HK-2 (cell line): Measurements from ENCODE around the gene OR6C75.
"Not testable (repeated sequence)": the region's sequence is repeated elsewhere in the genome, so short reads cannot be mapped to it uniquely, and the experiment has no call there.

ENCODE experiments used
- DNase-seq: peaks from one replicate; pipeline ENCODE4 v3.0.0-alpha.2; 2018; ENCODE audit not compliant: unreplicated experiment

Gene OR6C75

DNA sequence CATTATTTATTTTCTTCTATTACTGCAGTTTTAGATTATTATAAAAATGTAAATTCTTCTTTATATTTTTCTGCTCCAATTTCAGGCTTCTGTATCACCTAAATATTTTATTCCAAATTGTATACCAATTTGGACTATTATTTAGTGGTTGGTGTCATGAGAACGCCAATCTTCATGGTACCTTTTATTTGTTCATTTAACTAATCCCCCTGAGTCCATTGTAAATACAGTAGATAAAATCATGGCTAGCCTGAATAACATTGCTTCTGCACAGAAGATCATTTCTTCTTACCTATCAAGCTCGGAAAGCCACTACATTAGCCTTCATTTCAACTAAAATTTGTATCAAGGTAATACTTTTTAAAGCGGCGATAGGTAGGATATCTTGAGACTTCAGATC is at the start of gene OR6C75:
OR6C75 (plus strand) TSS at position 301 of the 400 bp plus-strand sequence. CDS start 2,136 bp downstream, outside the sequence.
- DNase-seq, result no peak

GRCh38 chr12:55314043-55314442 is 48.7 kb upstream of the OR6C75 start, which contains the start of gene OR6C1:
Gene OR6C1, plus strand, starts transcription at chr12:55314343. Its CDS starts 6,257 bp downstream, at chr12:55320600.
- no peak for DNase-seq

DNA sequence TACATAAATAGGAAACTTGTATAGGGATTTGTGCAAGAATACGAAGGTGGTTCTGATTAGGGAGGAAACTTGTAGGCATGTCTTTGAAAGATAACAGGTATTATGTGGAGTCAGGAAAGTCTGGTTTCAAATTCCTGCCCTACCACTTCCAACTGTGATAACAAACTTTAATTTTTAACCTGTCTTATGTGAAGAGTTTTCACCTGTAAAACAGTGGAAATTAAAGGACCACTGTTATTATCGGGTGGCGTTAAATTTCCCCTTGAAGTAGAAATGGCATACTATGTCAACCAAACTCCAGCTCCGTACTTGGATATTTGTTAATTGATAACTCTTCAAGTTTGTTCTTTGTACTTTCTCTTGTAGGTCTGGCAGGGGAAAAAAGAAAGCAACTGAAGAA is 42.6 kb upstream of the OR6C75 start:
- DNase-seq, result no peak

GRCh38 chr12:55325801-55326200 is 37.0 kb upstream of the OR6C75 start:
- not testable (repeated sequence) for DNase-seq

DNA sequence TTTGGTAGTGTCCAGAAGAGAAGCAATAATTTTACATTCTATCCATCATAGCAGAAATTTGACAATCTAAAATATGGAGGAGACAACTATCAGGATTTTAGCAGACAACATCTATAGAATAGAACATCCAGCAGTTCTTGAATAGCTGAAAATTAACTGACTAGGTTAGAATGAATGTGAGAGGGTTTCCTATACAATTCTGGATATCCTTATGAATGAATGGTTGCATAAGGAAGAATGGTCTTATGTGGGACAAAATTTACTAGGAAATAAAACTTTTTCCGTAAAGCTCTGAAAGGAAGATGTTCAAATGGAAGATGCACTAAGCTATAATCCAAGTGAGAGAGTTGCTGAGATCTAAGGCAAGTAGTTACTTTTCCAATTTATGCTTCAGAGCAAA is 32.3 kb upstream of the OR6C75 start, which contains the start of gene OR6C3:
OR6C3 (plus strand) TSS at position 301 of the 400 bp plus-strand sequence. CDS start 955 bp downstream, outside the sequence.
- DNase-seq, result no peak

DNA sequence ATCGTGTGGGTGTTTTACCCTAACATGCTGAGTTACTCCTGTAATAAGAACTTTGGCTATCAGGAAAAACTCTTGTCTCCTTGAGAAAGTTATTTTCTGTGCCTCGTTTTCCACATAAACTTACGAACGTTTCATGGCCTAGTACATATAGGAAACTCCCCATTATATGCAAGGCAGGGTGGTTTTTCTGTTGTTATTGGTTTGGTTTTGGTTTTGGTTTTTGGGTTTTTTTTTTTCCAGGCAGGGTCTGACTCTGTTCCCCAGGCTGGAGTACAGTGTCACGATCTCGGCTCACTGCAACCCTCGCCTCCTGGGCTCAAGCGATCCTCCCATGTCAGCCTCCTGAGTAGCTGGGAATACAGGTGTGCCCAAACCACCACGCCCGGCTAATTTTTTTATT is 26.8 kb upstream of the OR6C75 start:
- DNase-seq, result no peak

- DNase-seq, result not testable (repeated sequence)
These were observed 7.4 kb upstream of the OR6C75 start for GRCh38 chr12:55355338-55355737.

DNA sequence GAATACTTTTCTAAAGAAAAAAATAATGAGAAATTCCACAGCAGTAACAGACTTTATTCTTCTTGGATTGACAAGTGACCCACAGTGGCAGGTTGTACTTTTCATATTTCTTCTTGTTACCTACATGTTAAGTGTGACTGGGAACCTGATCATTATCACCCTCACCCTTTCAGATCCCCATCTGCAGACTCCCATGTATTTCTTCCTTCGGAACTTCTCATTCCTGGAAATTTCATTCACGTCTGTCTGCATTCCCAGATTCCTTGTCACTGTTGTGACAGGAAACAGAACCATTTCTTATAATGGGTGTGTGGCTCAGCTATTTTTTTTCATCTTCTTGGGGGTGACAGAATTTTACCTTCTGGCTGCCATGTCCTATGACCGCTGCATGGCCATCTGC is 2.3 kb downstream of the OR6C75 start:
- DNase-seq, result no peak

- no peak for DNase-seq
These were observed 9.7 kb downstream of the OR6C75 start for GRCh38 chr12:55372521-55372920.

GRCh38 chr12:55385891-55386290 is 23.1 kb downstream of the OR6C75 start:
- DNase-seq, result no peak

- DNase-seq, result no peak
These were observed 29.4 kb downstream of the OR6C75 start for GRCh38 chr12:55392032-55392795.

- DNase-seq, result no peak
These were observed 33.6 kb downstream of the OR6C75 start for GRCh38 chr12:55396326-55396725.

- DNase-seq, result no peak
These were observed 37.5 kb downstream of the OR6C75 start, which contains the start of gene OR6C65 for GRCh38 chr12:55400229-55400628. Gene OR6C65, plus strand, starts transcription at chr12:55400529. Its CDS starts 0 bp downstream, at chr12:55400529.

DNA sequence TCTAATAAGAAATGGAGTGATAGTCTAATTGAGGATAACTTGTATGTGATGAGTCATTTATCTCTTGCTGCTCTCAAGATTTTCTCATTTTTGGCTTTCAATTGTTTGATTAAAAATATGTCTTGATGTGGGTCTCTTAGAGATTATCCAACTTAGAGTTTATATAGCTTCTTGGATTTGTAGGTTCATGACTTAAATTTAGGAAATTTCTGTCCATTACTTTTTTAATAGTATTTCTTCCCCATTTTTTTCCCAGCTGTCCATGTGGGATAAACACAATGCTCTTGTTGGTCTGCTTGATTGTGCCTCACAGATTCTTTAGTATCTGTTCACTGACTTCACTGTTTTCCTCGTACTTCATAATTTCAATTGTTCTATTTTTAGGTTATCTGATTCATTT is 45.1 kb downstream of the OR6C75 start:
- DNase-seq, result no peak

DNA sequence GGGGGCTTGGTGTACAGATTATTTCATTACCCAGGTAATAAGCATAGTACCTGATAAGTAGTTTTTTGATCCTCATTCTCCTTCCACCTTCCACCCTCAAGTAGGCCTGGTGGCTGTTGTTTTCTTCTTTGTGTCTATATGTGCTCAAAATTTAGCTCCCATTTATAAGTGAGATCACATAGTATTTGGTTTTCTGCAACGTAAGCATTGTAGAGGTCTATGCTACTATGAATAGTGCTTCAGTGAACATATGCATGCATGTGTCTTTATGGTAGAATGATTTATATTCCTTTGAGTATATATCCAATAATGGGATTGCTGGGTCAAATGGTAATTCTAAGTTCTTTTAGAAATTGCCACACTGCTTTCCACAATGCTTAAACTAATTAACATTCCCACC is 46.4 kb downstream of the OR6C75 start:
- DNase-seq, result not testable (repeated sequence)

DNA sequence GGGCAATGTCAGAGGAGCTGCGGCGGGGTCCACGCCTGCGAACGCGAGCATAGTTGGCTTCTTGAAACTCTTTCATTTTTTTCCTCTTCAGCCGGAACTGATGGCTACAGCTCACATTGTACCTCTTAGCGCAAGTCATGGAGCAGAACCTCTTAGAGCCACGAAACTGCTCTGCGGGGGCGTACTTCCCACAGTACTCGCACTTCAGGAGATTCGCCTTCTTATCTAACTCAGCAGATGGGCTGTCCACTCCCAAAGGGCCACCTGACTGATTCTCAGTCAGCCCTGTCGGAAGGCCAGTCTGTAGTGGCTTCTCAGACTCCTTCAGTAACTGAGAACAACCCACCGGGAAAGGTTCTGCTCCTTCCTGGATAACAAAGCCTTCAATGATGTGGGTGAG is 49.4 kb downstream of the OR6C75 start:
- DNase-seq, result not testable (repeated sequence)

DNA sequence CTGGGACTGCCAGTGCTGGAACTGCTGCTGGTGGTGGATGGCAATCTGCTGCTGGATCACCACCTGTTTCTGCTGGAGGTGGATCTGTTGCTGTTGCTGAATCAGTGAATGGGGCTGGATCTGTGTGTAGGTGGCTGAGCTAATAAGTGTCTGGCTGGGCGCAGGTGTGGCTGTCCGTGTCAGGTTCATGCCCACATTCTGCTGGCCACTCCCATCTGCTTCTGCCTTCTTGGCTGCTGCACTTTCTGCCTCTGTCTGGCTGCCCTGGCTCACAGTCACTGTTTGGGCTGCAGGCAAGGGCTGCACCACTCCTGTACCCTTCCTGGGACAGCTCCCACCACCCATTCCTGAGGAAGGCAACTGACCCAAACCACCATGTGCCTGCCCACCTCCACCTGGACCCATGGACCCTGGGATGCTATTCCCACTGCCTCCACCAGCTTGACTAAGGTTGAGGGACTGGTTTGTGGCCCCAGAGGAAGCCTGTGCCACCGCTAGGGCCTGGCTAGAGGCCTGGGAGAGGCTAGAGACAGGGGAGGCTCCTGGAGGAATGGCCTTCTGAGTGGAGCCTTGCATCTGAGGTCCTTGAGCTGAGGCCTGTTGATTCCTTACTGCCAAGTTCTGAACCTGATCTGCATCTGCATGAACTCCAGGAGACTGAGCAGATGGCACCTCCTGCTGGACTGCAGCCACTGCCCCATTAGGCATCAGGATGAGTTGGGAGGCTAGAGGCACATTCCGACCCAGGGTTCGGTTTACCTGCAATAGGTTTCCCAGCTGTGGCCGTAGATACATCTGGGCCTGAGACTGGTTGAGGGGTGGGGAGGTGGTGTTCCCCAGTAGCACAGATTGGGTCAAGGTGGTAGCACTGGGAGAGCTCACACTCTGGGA is 51.0 kb downstream of the OR6C75 start:
- DNase-seq, result not testable (repeated sequence)

DNA sequence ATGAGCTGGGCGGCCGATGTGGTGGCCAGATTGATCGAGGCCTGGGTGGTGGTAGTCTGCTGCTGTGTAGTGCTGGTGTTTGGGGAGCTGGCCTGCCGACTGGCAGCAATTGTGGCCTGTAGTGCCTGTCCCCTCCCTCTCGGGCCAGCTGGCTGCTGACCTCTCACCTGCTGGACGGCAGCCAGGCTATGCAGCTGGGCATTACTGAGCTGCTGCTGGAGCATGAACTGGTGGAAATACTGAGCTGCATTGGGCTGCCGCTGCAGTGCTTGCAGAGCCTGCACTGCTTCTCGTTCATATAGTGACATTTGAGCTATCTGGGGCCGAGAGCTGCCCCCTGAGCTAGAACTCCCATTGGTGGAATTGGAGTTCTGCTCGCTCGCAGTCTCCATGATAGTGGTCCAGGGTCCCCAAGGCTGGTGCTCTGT is 51.6 kb downstream of the OR6C75 start:
- not testable (repeated sequence) for DNase-seq

DNA sequence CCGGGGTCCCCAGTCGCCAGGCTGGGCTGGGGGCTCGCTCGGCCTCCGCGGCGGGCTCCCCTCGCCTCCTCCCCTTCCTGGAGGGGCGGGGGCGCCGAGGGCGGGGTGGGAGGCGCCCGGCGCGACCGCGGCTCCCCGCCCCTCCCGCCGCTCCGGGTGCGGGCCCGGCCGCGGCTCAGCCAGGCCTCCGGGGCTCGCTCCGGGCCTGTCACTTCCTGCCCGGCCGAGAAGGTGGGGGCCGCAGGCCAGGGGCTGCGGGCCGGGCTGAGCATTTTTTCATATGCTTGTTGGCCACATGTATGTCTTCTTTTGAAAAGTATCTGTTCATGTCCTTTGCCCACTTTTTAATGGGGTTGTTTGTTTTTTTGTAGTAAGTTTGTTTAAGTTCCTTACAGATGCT is 52.1 kb downstream of the OR6C75 start:
- not testable (repeated sequence) for DNase-seq

GRCh38 chr12:55416961-55417360 is 54.2 kb downstream of the OR6C75 start:
- DNase-seq, result no peak
